H7 (cell line): Measurements from ENCODE around the gene MYCBP. TPM values are rescaled to one million over a fixed set of nuclear protein-coding genes. Genes with fewer than 3 reads are reported as not detected.
A peak's percentile ranks its signal among the peaks of the same experiment; 100 is the strongest.
"Not testable (repeated sequence)": the region's sequence is repeated elsewhere in the genome, so short reads cannot be mapped to it uniquely, and the experiment has no call there.

ENCODE experiments used
- DNase-seq: peaks from one replicate; pipeline ENCODE4 v3.0.0; 2012
- H3K27me3 ChIP-seq: 2 replicates; pipeline ENCODE4 v1.6.0; 2011; ENCODE audit warnings: mild to moderate bottlenecking, low read length; ENCODE audit not compliant: control insufficient read depth, insufficient read depth
- H3K36me3 ChIP-seq: replicated peaks from 2 replicates; pipeline ENCODE4 v1.5.1; 2011; ENCODE audit warnings: low read length; ENCODE audit not compliant: control insufficient read depth, insufficient read depth
- H3K4me3 ChIP-seq: 2 replicates; pipeline ENCODE4 v1.5.1; 2011; ENCODE audit warnings: low read depth, mild to moderate bottlenecking, control low read depth, low read length, moderate library complexity; ENCODE audit not compliant: insufficient read depth
- total RNA-seq: library from RNA; depleted of rRNA; stranded (reverse); fragments of >200 nt; shearing (Covaris generic); gene quantifications from 2 replicates; pipeline ENCODE4 v1.2.3, GENCODE V29; 2014; rRNA removed

Gene MYCBP
- total RNA-seq, result 43.1 and 55.5 TPM in 2 replicates

GRCh38 chr1:38873027-38873969 is at the start of gene MYCBP:
Gene MYCBP (minus strand): TSS chr1:38873348. CDS start chr1:38873305, 43 bp downstream.
- Histone ChIP-seq H3K4me3 (peak within 1 kb of the TSS; percentile 93), H3K36me3 (no peaks in the 10 kb centered on the region), H3K27me3 (no peaks in the 10 kb centered on the region)
- peak; percentile 99 for DNase-seq

GRCh38 chr1:38919130-38919529 is 46.0 kb upstream of the MYCBP start:
- Histone ChIP-seq H3K4me3 (no peak overlapping the region), H3K36me3 (no peaks in the 10 kb centered on the region), H3K27me3 (no peaks in the 10 kb centered on the region; the same call in 1 of the 2 replicates)
- DNase-seq, result peak; percentile 42

GRCh38 chr1:38918568-38918967 is 45.4 kb upstream of the MYCBP start:
- DNase-seq, result no peak
- no peak overlapping the region for H3K4me3 ChIP-seq
- H3K27me3 ChIP-seq, result no peaks in the 10 kb centered on the region; the same call in 1 of the 2 replicates
- no peaks in the 10 kb centered on the region for H3K36me3 ChIP-seq

GRCh38 chr1:38917772-38918171 is 44.6 kb upstream of the MYCBP start:
- DNase-seq, result no peak
- no peak overlapping the region for H3K4me3 ChIP-seq
- no peaks in the 10 kb centered on the region for H3K36me3 ChIP-seq
- no peaks in the 10 kb centered on the region; the same call in 1 of the 2 replicates for H3K27me3 ChIP-seq

- DNase-seq, result no peak
- no peaks in the 10 kb centered on the region for H3K36me3 ChIP-seq
- no peak overlapping the region for H3K4me3 ChIP-seq
- H3K27me3 ChIP-seq, result no peaks in the 10 kb centered on the region; the same call in 1 of the 2 replicates
Observed at GRCh38 chr1:38917337-38917736, 44.2 kb upstream of the MYCBP start.

GRCh38 chr1:38915352-38915948 is 42.3 kb upstream of the MYCBP start:
- Histone ChIP-seq H3K36me3 (no peaks in the 10 kb centered on the region), H3K4me3 (no peak overlapping the region), H3K27me3 (no peaks in the 10 kb centered on the region; the same call in 1 of the 2 replicates)
- DNase-seq, result no peak

- H3K27me3 ChIP-seq, DNase-seq, H3K36me3 ChIP-seq, H3K4me3 ChIP-seq: not testable (repeated sequence)
Observed at GRCh38 chr1:38914908-38915307, 41.8 kb upstream of the MYCBP start.

- H3K4me3 ChIP-seq, result no peak overlapping the region
- no peaks in the 10 kb centered on the region for H3K36me3 ChIP-seq
- no peaks in the 10 kb centered on the region for H3K27me3 ChIP-seq
- DNase-seq, result no peak
Observed at GRCh38 chr1:38908821-38909220, 35.7 kb upstream of the MYCBP start.

GRCh38 chr1:38905985-38906384 is 32.8 kb upstream of the MYCBP start:
- no peak for DNase-seq
- Histone ChIP-seq H3K36me3 (no peaks in the 10 kb centered on the region), H3K27me3 (no peaks in the 10 kb centered on the region), H3K4me3 (no peak overlapping the region)

- Histone ChIP-seq H3K4me3 (no peak overlapping the region), H3K27me3 (no peaks in the 10 kb centered on the region), H3K36me3 (no peaks in the 10 kb centered on the region)
- DNase-seq, result no peak
Observed at GRCh38 chr1:38899560-38899959, 26.4 kb upstream of the MYCBP start.

GRCh38 chr1:38898653-38899230 is 25.6 kb upstream of the MYCBP start:
- DNase-seq, result no peak
- H3K27me3 ChIP-seq, result no peaks in the 10 kb centered on the region
- no peaks in the 10 kb centered on the region for H3K36me3 ChIP-seq
- H3K4me3 ChIP-seq, result no peak overlapping the region

- H3K27me3 ChIP-seq, result no peaks in the 10 kb centered on the region
- DNase-seq, result no peak
- no peaks in the 10 kb centered on the region for H3K36me3 ChIP-seq
- H3K4me3 ChIP-seq, result no peak overlapping the region
Observed at GRCh38 chr1:38896169-38896568, 23.0 kb upstream of the MYCBP start.

GRCh38 chr1:38892976-38893375 is 19.8 kb upstream of the MYCBP start:
- Histone ChIP-seq H3K4me3 (no peak overlapping the region), H3K36me3 (no peaks in the 10 kb centered on the region), H3K27me3 (no peaks in the 10 kb centered on the region)
- DNase-seq, result no peak

GRCh38 chr1:38891753-38892152 is 18.6 kb upstream of the MYCBP start:
- peak; percentile 85 for DNase-seq
- Histone ChIP-seq H3K36me3 (no peaks in the 10 kb centered on the region), H3K27me3 (no peaks in the 10 kb centered on the region), H3K4me3 (no peak overlapping the region)

GRCh38 chr1:38889589-38889988 is 16.4 kb upstream of the MYCBP start:
- no peaks in the 10 kb centered on the region for H3K36me3 ChIP-seq
- no peak for DNase-seq
- H3K4me3 ChIP-seq, result no peak overlapping the region
- H3K27me3 ChIP-seq, result peaks cover 1% of the 10 kb centered on the region; the same call in 1 of the 2 replicates
